HCT116 (cell line): ENCODE measurements around the gene CAMK2G.

ENCODE experiments used
- EZH2phosphoT487 ChIP-seq: fragments of 200-600 bp; IDR thresholded peaks from 2 replicates; pipeline ENCODE4 v1.6.1; 2018; ENCODE audit warnings: antibody characterized with exemption, borderline replicate concordance
- POLR2AphosphoS5 ChIP-seq: IDR thresholded peaks from 2 replicates; pipeline ENCODE4 v1.6.1; 2011; ENCODE audit warnings: mild to moderate bottlenecking, low read depth, low read length, moderate library complexity
- TF ChIP-seq, protein P1 (sequence below), 3 experiments: fragments of 200-600 bp in 1 of 3; sonication (generic) in 1 of 3; IDR thresholded peaks in 2 of 3; conservative IDR thresholded peaks in 1 of 3; 2 replicates each; pipeline ENCODE4 v1.5.1; 2012 to 2017; ENCODE audit warnings: low read depth in 2 of 3, low read length in 2 of 3, antibody characterized with exemption in 1 of 3, borderline replicate concordance in 1 of 3, control low read depth in 1 of 3, mild to moderate bottlenecking in 1 of 3, mixed read lengths in 1 of 3, mixed run types in 1 of 3, moderate library complexity in 1 of 3; ENCODE audit not compliant: insufficient read depth in 1 of 3

DNA sequence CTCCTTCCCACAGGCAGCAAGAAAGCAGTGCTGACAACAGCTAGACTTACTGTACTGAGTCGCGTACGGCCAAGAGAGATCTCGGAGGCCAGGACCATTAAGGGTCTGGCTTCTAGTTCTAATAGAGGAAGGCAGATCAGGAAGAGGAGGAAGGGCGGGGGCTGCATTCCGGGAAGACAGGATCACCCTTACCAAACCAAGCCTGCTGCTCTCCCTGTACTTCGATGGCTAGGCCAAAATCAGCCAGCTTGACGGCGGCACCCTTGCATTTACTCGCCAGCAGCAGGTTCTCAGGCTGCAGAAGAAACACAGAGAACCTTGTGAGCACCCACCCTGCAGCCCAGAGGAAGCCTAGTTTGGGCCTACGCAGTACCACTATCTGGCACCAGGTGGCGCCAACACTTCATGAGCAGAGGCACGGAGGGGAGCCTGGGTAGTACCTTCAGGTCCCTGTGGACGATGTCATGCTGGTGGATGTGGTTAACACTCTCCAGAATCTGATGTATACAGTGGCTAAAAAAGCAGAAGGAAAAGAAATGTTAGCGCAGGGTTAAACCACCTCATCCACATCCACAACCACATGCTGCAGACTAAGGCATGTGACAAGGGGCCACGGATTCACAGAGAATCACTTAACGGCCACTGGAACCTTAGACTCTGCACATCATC, 25.4 kb downstream of the CAMK2G start:
- TF ChIP-seq, protein P1, sequence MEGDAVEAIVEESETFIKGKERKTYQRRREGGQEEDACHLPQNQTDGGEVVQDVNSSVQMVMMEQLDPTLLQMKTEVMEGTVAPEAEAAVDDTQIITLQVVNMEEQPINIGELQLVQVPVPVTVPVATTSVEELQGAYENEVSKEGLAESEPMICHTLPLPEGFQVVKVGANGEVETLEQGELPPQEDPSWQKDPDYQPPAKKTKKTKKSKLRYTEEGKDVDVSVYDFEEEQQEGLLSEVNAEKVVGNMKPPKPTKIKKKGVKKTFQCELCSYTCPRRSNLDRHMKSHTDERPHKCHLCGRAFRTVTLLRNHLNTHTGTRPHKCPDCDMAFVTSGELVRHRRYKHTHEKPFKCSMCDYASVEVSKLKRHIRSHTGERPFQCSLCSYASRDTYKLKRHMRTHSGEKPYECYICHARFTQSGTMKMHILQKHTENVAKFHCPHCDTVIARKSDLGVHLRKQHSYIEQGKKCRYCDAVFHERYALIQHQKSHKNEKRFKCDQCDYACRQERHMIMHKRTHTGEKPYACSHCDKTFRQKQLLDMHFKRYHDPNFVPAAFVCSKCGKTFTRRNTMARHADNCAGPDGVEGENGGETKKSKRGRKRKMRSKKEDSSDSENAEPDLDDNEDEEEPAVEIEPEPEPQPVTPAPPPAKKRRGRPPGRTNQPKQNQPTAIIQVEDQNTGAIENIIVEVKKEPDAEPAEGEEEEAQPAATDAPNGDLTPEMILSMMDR (IDR thresholded peaks at IDR 0.05 in 2 of 3, conservative IDR thresholded peaks at IDR 0.05 in 1 of 3; ENCODE audit: borderline replicate concordance in 1 of 3, insufficient read depth in 1 of 3, low read depth in 2 of 3, low read length in 2 of 3) = peak; percentile 90 to 99 (median 99)
- TF ChIP-seq POLR2AphosphoS5 (no peak), EZH2phosphoT487 (no peak)
